PFSK-1 (cell line): Measurements from ENCODE around the gene SLC44A5.

Experiments
- FOXP2 ChIP-seq: optimal IDR thresholded peaks from 2 replicates; pipeline ENCODE3; 2011; ENCODE audit warnings: borderline replicate concordance, control low read depth, inconsistent platforms; ENCODE audit not compliant: insufficient read depth; ENCODE audit errors: extremely low read length, extremely low read depth
- POLR2AphosphoS5 ChIP-seq: IDR thresholded peaks from 2 replicates; pipeline ENCODE4 v1.6.1; 2012; ENCODE audit warnings: low read depth, mild to moderate bottlenecking, control low read depth, low read length, moderate library complexity
- REST ChIP-seq, 2 experiments: IDR thresholded peaks; 2 replicates each; pipeline versions ENCODE4 v1.6.1 to v1.8.0; 2011 to 2012; ENCODE audit warnings: low read depth in 2 of 2, low read length in 2 of 2, control low read depth in 1 of 2, inconsistent platforms in 1 of 2, mild to moderate bottlenecking in 1 of 2, moderate library complexity in 1 of 2; ENCODE audit not compliant: insufficient read depth in 1 of 2
- SIN3A ChIP-seq: IDR thresholded peaks from 2 replicates; pipeline ENCODE4 v1.6.1; 2012; ENCODE audit warnings: mild to moderate bottlenecking, low read length, moderate library complexity, borderline replicate concordance; ENCODE audit not compliant: insufficient read depth
- TAF1 ChIP-seq: IDR thresholded peaks from 2 replicates; pipeline ENCODE4 v1.6.1; 2012; ENCODE audit warnings: low read length, control low read depth, borderline replicate concordance; ENCODE audit not compliant: insufficient read depth

Gene SLC44A5

GRCh38 chr1:75327395-75327794 lies 283.5 kb downstream of the SLC44A5 start:
- TF ChIP-seq TAF1, result no peak
- no peak for TF ChIP-seq POLR2AphosphoS5
- no peak for TF ChIP-seq SIN3A
- TF ChIP-seq REST (IDR thresholded peaks at IDR 0.05; ENCODE audit: insufficient read depth in 1 of 2, low read depth in 2 of 2, low read length in 2 of 2), result no peak
- TF ChIP-seq FOXP2, result no peak

- TF ChIP-seq REST (IDR thresholded peaks at IDR 0.05; ENCODE audit: insufficient read depth in 1 of 2, low read depth in 2 of 2, low read length in 2 of 2) (no peak), SIN3A (no peak), FOXP2 (no peak), POLR2AphosphoS5 (no peak), TAF1 (no peak)
Measured at GRCh38 chr1:75317976-75318375, 292.9 kb downstream of the SLC44A5 start.

- TF ChIP-seq TAF1, result no peak
- TF ChIP-seq SIN3A, result no peak
- TF ChIP-seq FOXP2, result no peak
Measured at GRCh38 chr1:75316230-75316629, 294.7 kb downstream of the SLC44A5 start.

- TF ChIP-seq TAF1, result no peak
- TF ChIP-seq SIN3A, result no peak
- no peak for TF ChIP-seq REST (IDR thresholded peaks at IDR 0.05; ENCODE audit: insufficient read depth in 1 of 2, low read depth in 2 of 2, low read length in 2 of 2)
- TF ChIP-seq FOXP2, result no peak
Measured at GRCh38 chr1:75312620-75313019, 298.3 kb downstream of the SLC44A5 start.

- TF ChIP-seq FOXP2 (no peak), REST (IDR thresholded peaks at IDR 0.05; ENCODE audit: insufficient read depth in 1 of 2, low read depth in 2 of 2, low read length in 2 of 2) (no peak), SIN3A (no peak), TAF1 (no peak), POLR2AphosphoS5 (no peak)
Measured at GRCh38 chr1:75310067-75310466, 300.8 kb downstream of the SLC44A5 start.
